ENCODE data around the gene MCM8. TPM values are rescaled to one million over a fixed set of nuclear protein-coding genes. Genes with fewer than 3 reads are reported as not detected.

The MCM8 gene
- total RNA-seq, 1 experiment from 2014 or later = 28.0 TPM

- Mint-ChIP-seq H3K27ac (no peak overlapping the region), H3K4me1 (peaks cover 4% of the 10 kb centered on the region; the same call in 1 of the 2 replicates), H3K36me3 (peaks cover 21% of the 10 kb centered on the region), H3K4me3 (no peak overlapping the region), H3K9me3 (no peaks in the 10 kb centered on the region), H3K27me3 (ENCODE audit: low read depth) (no peaks in the 10 kb centered on the region)
- POLR2A ChIA-PET = interaction anchor here (0.5 to 1.0 kb wide), 3 partner anchors 12 to 28 kb away, joined by 3 to 4 read pairs (median 3); partner anchors contain the start of gene LRRN4
- no peak for DNase-seq (ENCODE audit: low spot score)
- TF ChIP-seq RELA (CRISPR knock-in tag; IDR thresholded peaks at IDR 0.05; ENCODE audit: borderline replicate concordance) (0 out of 2 replicates have a peak, but pooled peaks have one; percentile 2), NFATC4 (CRISPR knock-in tag; IDR thresholded peaks at IDR 0.05) (no peak)
- ATAC-seq = peak; percentile 11; the same call in 1 of the 2 replicates
- CTCF ChIA-PET = no interaction called here
Measured at GRCh38 chr20:6040958-6041807, 90.7 kb downstream of the MCM8 start.

- ChIA-PET POLR2A (interaction anchor here (1.0 kb wide), 1 partner anchor 12 kb away, joined by 3 read pairs; the partner anchor contains the start of gene LRRN4), CTCF (no interaction called here)
- ATAC-seq = no peak
Measured at GRCh38 chr20:6041808-6042265, 91.4 kb downstream of the MCM8 start.

GRCh38 chr20:6044115-6044514 is 93.7 kb downstream of the MCM8 start:
- Mint-ChIP-seq H3K27me3 (ENCODE audit: low read depth) (peaks cover 16% of the 10 kb centered on the region), H3K27ac (no peak overlapping the region), H3K36me3 (peaks cover 9% of the 10 kb centered on the region), H3K4me3 (no peak overlapping the region), H3K4me1 (no peaks in the 10 kb centered on the region; the same call in 1 of the 2 replicates), H3K9me3 (no peaks in the 10 kb centered on the region)
- ChIA-PET CTCF (interaction anchor here (0.9 kb wide), 1 partner anchor 9 kb away, joined by 3 read pairs; no protein-coding TSS in a partner anchor), POLR2A (no interaction called here)
- ATAC-seq (peak; percentile 94), DNase-seq (ENCODE audit: low spot score) (peak; percentile 25)
- TF ChIP-seq TEAD4 (CRISPR knock-in tag; IDR thresholded peaks at IDR 0.05) (no peak), JUN (CRISPR knock-in tag; IDR thresholded peaks at IDR 0.05) (no peak), FOXP1 (CRISPR knock-in tag; IDR thresholded peaks at IDR 0.05; ENCODE audit: borderline replicate concordance) (no peak), SMAD4 (CRISPR knock-in tag; IDR thresholded peaks at IDR 0.05) (no peak), FOXK1 (CRISPR knock-in tag; IDR thresholded peaks at IDR 0.05) (no peak), HMGXB4 (CRISPR knock-in tag; IDR thresholded peaks at IDR 0.05) (no peak), FOXJ3 (CRISPR knock-in tag; IDR thresholded peaks at IDR 0.05; ENCODE audit: borderline replicate concordance) (no peak), HMGA2 (CRISPR knock-in tag; IDR thresholded peaks at IDR 0.05) (no peak), IRF2 (CRISPR knock-in tag; IDR thresholded peaks at IDR 0.05; ENCODE audit: borderline replicate concordance, low read depth) (no peak), NR3C1 (CRISPR knock-in tag; conservative IDR thresholded peaks at IDR 0.05; ENCODE audit: low read depth) (no peak), ZNF317 (CRISPR knock-in tag; IDR thresholded peaks at IDR 0.05; ENCODE audit: borderline replicate concordance, low read depth) (no peak)
- TF ChIP-seq, protein P1, sequence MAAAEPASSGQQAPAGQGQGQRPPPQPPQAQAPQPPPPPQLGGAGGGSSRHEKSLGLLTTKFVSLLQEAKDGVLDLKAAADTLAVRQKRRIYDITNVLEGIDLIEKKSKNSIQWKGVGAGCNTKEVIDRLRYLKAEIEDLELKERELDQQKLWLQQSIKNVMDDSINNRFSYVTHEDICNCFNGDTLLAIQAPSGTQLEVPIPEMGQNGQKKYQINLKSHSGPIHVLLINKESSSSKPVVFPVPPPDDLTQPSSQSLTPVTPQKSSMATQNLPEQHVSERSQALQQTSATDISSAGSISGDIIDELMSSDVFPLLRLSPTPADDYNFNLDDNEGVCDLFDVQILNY (CRISPR knock-in tag; IDR thresholded peaks at IDR 0.05) = no peak
- TF ChIP-seq, protein P2, sequence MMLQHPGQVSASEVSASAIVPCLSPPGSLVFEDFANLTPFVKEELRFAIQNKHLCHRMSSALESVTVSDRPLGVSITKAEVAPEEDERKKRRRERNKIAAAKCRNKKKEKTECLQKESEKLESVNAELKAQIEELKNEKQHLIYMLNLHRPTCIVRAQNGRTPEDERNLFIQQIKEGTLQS (CRISPR knock-in tag; conservative IDR thresholded peaks at IDR 0.05) = no peak
- TF ChIP-seq, protein P3, sequence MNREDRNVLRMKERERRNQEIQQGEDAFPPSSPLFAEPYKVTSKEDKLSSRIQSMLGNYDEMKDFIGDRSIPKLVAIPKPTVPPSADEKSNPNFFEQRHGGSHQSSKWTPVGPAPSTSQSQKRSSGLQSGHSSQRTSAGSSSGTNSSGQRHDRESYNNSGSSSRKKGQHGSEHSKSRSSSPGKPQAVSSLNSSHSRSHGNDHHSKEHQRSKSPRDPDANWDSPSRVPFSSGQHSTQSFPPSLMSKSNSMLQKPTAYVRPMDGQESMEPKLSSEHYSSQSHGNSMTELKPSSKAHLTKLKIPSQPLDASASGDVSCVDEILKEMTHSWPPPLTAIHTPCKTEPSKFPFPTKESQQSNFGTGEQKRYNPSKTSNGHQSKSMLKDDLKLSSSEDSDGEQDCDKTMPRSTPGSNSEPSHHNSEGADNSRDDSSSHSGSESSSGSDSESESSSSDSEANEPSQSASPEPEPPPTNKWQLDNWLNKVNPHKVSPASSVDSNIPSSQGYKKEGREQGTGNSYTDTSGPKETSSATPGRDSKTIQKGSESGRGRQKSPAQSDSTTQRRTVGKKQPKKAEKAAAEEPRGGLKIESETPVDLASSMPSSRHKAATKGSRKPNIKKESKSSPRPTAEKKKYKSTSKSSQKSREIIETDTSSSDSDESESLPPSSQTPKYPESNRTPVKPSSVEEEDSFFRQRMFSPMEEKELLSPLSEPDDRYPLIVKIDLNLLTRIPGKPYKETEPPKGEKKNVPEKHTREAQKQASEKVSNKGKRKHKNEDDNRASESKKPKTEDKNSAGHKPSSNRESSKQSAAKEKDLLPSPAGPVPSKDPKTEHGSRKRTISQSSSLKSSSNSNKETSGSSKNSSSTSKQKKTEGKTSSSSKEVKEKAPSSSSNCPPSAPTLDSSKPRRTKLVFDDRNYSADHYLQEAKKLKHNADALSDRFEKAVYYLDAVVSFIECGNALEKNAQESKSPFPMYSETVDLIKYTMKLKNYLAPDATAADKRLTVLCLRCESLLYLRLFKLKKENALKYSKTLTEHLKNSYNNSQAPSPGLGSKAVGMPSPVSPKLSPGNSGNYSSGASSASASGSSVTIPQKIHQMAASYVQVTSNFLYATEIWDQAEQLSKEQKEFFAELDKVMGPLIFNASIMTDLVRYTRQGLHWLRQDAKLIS (CRISPR knock-in tag; IDR thresholded peaks at IDR 0.05; ENCODE audit: borderline replicate concordance) = no peak
- TF ChIP-seq, protein P4, sequence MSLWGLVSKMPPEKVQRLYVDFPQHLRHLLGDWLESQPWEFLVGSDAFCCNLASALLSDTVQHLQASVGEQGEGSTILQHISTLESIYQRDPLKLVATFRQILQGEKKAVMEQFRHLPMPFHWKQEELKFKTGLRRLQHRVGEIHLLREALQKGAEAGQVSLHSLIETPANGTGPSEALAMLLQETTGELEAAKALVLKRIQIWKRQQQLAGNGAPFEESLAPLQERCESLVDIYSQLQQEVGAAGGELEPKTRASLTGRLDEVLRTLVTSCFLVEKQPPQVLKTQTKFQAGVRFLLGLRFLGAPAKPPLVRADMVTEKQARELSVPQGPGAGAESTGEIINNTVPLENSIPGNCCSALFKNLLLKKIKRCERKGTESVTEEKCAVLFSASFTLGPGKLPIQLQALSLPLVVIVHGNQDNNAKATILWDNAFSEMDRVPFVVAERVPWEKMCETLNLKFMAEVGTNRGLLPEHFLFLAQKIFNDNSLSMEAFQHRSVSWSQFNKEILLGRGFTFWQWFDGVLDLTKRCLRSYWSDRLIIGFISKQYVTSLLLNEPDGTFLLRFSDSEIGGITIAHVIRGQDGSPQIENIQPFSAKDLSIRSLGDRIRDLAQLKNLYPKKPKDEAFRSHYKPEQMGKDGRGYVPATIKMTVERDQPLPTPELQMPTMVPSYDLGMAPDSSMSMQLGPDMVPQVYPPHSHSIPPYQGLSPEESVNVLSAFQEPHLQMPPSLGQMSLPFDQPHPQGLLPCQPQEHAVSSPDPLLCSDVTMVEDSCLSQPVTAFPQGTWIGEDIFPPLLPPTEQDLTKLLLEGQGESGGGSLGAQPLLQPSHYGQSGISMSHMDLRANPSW (CRISPR knock-in tag; conservative IDR thresholded peaks at IDR 0.05; ENCODE audit: low read depth) = no peak

More at GRCh38 chr20:6041808-6042265, 91.4 kb downstream of the MCM8 start:
- Mint-ChIP-seq H3K4me3 (no peak overlapping the region), H3K27ac (no peak overlapping the region), H3K4me1 (peaks cover 4% of the 10 kb centered on the region; the same call in 1 of the 2 replicates), H3K36me3 (peaks cover 16% of the 10 kb centered on the region), H3K9me3 (no peaks in the 10 kb centered on the region), H3K27me3 (ENCODE audit: low read depth) (no peaks in the 10 kb centered on the region)
- no peak for DNase-seq (ENCODE audit: low spot score)
- TF ChIP-seq GABPB1 (CRISPR knock-in tag; IDR thresholded peaks at IDR 0.05) = no peak
- TF ChIP-seq, protein P2 (CRISPR knock-in tag; conservative IDR thresholded peaks at IDR 0.05) = no peak
